HG02759 (cell line): ENCODE data around the gene SCUBE3.
A peak's percentile ranks its signal among the peaks of the same experiment; 100 is the strongest.

Experiments
- ATAC-seq: cut with Tn5 transposase; IDR thresholded peaks from one replicate; pipeline ENCODE4 v1.9.1; 2021; ENCODE audit warnings: mild to moderate bottlenecking, moderate library complexity; ENCODE audit not compliant: unreplicated experiment

SCUBE3 gene

GRCh38 chr6:35237476-35237875 is 23.7 kb downstream of the SCUBE3 start:
- ATAC-seq: no peak

GRCh38 chr6:35238843-35239289 is 25.1 kb downstream of the SCUBE3 start:
- no peak for ATAC-seq

- no peak for ATAC-seq
Measured at GRCh38 chr6:35239581-35239980, 25.8 kb downstream of the SCUBE3 start.

GRCh38 chr6:35240838-35241801 is 27.4 kb downstream of the SCUBE3 start:
- ATAC-seq: no peak

- no peak for ATAC-seq
Measured at GRCh38 chr6:35242486-35242885, 28.7 kb downstream of the SCUBE3 start.

- no peak for ATAC-seq
Measured at GRCh38 chr6:35242906-35243305, 29.1 kb downstream of the SCUBE3 start.

GRCh38 chr6:35243386-35243958 is 29.7 kb downstream of the SCUBE3 start:
- ATAC-seq: no peak

- ATAC-seq: no peak
Measured at GRCh38 chr6:35244551-35244950, 30.8 kb downstream of the SCUBE3 start.

GRCh38 chr6:35247642-35248231 is 34.0 kb downstream of the SCUBE3 start:
- ATAC-seq: no peak

- no peak for ATAC-seq
Measured at GRCh38 chr6:35248300-35248699, 34.5 kb downstream of the SCUBE3 start.

- no peak for ATAC-seq
Measured at GRCh38 chr6:35248965-35249364, 35.2 kb downstream of the SCUBE3 start.

GRCh38 chr6:35251949-35252348 is 38.2 kb downstream of the SCUBE3 start:
- ATAC-seq: no peak

- no peak for ATAC-seq
Measured at GRCh38 chr6:35253249-35253648, 39.5 kb downstream of the SCUBE3 start.

GRCh38 chr6:35258336-35258735 is 44.6 kb downstream of the SCUBE3 start:
- ATAC-seq: no peak

- peak; percentile 11 for ATAC-seq
Measured at GRCh38 chr6:35258858-35259193, 45.1 kb downstream of the SCUBE3 start.

- peak; percentile 92 for ATAC-seq
Measured at GRCh38 chr6:35259194-35259947, 45.6 kb downstream of the SCUBE3 start, which contains the start of gene ZNF76. TSS of gene ZNF76 (plus strand) at chr6:35259735. CDS start at chr6:35281152, 21,417 bp downstream.

- ATAC-seq: peak; percentile 51
Measured at GRCh38 chr6:35259948-35260590, 46.3 kb downstream of the SCUBE3 start.

GRCh38 chr6:35260591-35261570 is 47.1 kb downstream of the SCUBE3 start:
- no peak for ATAC-seq

- no peak for ATAC-seq
Measured at GRCh38 chr6:35262596-35262995, 48.8 kb downstream of the SCUBE3 start.
